ENCODE measurements around the gene FAM222B.

FAM222B gene

DNA sequence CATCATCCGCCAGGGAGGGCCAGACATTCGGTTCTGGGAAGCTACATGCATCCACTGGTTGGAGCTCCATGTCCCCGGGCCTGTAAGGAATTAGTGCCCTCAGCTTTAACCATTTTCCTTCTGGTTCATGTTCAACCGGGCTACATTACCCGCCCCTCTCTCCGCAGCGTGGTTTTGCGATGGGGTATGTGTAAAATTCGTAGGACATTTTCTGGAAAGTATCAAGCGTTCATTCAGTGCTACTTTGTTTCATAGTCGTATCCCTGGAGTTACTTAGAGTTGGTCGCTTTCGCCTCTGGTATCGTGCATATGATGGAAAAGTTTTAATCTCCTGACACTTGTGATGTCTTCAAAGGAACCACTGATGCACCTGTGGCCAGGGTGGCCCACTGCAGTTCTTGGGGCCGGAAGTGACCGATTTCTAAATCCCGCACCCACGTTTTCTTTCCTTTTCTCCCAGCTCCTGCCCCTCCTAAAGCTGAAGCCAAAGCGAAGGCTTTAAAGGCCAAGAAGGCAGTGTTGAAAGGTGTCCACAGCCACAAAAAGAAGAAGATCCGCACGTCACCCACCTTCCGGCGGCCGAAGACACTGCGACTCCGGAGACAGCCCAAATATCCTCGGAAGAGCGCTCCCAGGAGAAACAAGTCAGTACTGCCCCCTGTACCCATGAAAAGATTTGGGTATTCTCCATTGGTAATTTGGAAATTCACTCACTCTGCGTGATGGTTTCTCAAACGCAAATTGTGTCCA, 122.2 kb downstream of the FAM222B start:
- DNase-seq, result peak in 1 of 10 donors; percentile 11
- intact Hi-C loops (cut with DNase I), result no loop called here

DNA sequence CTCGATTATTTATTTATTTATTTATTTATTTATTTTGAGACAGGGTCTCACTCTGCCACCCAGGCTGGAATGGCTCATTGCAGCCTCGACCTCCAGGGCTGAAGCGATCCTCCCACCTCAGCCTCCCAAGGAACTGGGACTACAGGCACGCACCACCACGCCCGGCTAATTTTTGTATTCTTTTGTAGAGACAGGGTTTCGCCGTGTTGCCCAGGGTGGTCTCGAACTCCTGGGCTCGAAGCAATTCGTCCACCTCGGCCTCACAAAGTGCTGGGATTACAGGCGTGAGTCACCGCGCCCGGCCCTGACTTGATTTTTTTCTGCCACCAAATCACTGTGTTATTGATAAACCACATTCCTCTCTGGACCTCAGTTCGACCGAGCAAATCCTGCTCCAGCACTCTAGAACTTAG, 123.6 kb downstream of the FAM222B start:
- intact Hi-C loops (cut with DNase I), result loop anchor here (2.0 to 10.0 kb wide), 2 partner anchors 74 to 234 kb away; partner anchors contain the start of gene BLTP2
- DNase-seq, result no peak

DNA sequence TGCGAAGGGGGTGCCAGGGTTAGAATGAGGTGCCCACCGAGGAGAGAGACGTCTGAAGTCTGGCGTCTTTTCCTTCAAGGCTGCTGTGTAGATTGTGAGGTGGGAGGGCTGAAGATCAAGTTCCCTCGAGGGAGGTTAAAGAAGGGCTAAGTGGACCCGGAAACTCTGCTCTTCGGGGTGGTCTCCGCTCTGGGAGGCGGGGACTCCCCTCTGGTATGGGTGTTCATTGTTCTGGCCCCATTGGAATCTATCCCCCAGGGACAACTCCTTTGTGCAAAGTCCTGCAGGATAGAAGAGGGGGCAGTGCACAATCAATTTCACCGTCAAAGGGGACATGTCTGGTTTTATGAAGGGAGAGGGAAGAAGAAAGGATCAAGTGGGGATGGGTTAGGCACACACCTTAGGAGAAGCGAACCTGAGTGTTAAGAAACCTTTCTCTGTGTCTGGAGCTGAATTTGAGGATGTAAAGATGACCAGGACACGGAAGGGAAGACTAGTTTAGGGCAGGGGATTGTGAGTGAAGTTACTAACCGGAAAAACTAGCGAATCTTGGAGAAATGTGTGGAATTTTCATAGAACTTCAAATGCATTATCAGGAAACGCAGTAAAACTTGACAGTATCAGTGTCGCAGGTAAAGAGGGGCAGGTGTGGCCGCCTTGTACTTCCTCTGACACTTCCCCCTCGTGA, 124.1 kb downstream of the FAM222B start:
- intact Hi-C loops (cut with DNase I), result loop anchor here (2.0 to 10.0 kb wide), 2 partner anchors 74 to 234 kb away; partner anchors contain the start of gene BLTP2

DNA sequence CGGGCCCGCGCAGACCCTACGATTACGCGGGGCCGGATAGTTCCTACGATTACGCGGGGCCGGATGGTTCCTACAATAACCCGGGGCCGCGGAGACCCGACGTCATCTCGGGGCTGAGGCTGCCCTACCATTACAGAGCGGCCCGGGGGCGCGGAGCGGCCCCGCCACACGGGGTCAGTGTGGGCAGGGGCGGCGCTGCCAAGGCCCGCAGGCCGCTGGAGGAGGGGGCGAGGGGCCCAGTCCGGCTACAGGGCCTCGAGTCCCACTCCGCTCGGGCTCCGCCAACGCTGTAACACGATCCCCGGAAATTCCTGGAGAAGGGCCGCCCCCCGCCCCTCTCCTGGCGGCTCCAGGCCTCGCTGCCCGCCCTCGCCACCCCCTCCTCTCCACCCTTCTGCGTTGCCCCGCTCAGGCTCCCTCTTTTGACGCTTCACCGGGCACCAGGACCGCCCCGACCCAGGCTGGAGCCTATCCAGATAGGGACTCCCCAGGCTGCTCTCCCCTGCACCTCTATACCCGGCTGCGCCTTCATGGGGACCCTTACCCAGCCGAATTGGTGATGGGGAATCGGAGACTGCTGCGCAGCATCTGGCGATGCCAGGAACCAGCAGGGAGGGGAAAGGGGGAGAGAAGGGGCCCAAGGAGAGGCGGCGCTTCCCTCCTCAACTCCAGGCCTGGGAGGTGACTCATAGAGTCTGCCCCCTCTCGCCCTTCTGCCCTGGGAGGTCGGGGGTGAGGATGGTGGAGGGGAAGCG, 124.8 kb downstream of the FAM222B start, which contains the start of gene RAB34:
TSS of gene RAB34 (minus strand) at position 291 of the 755 bp plus-strand sequence. CDS start 602 bp downstream, outside the sequence.
- peak in 4 of 10 donors; percentile 22 to 76 (median 44) for DNase-seq
- intact Hi-C loops (cut with DNase I), result loop anchor here (2.0 to 10.0 kb wide), 2 partner anchors 73 to 235 kb away; partner anchors contain the start of gene BLTP2

More for the DNA sequence above, 124.1 kb downstream of the FAM222B start:
- DNase-seq, result no peak

DNA sequence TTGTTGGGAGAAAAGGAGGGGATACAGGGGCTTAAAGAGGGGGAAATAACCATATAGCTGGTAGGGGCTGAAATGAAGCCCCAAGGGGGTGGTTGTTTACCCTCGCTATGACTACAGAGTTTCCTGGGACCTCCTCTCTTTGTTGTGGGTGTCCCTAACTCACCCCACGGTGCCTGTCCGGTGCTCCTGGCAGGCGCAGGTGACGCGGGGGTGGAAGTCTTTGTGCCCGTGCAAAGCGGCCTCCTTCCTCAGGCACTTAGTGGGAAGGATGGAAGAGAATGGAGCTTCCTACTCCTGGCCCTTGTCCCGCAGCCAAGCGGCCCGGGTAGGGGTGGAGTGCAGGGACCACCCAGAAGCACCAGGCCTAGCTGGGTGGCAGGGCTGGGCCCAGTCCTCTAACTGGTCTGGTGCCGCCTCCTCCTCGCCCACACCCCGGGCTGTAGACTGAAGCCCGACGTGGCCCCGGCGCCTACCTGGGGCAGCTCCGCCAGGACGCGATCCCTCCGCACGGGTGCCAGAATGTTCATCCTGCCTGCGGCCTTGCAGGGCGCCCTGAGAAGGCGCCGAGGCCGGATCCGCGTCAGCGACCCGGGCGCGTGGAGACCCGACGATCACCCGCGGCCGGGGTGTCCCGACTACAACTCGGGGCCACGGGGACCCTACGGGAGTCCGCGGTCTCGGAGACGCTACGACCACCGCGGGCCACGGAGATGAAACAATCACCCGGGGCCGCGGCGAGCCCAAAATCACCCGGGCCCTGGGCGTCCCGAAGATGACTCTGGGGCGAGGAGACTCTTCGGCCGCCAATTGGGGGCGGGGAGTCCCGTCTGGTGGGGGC, 125.6 kb downstream of the FAM222B start:
- intact Hi-C loops (cut with DNase I), result loop anchor here (10.0 kb wide), 1 partner anchor 72 kb away; the partner anchor contains the start of gene BLTP2
- peak in 1 of 10 donors; percentile 64 for DNase-seq

DNA sequence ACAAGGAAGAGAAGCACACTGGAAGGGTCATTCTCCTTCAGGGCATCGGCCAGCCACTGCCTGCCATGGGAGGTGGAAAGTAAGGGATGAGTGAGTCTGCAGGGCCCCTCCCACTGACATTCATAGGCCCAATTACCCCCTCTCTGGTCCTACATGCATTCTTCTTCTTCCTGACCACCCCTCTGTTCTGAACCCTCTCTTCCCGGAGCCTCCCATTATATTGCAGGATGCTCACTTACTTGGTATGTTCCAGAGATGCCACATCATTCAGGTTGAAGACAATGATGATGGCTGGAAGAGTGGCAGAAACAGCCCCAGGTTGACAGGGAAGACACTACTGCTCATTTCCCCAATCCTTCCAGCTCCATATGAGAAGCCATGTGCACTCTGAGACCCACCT, 127.4 kb downstream of the FAM222B start:
- intact Hi-C loops (cut with DNase I), result loop anchor here (10.0 kb wide), 1 partner anchor 70 kb away; the partner anchor contains the start of gene BLTP2
- DNase-seq, result peak in 1 of 10 donors; percentile 3

DNA sequence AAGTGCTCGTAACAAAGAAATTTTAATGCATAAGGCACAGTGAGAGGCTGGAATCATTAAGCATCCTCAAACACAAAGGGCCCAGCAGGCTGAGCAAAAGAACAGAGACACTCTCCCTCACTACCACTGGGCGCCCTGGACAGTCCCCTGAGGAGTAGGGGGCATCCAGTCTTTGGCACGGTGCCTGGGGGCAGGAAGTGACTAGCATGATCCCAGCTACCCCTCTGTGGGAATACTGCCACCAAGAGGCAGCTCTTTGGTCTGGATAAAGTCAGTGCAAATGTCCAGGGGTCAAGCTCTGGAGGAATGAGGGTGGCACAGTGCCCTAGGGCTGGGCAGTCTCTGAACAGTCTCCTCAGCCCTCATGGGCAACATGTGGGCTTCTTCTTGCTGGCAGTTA, 128.3 kb downstream of the FAM222B start:
- DNase-seq, result peak in 1 of 10 donors; percentile 47
- intact Hi-C loops (cut with DNase I), result loop anchor here (10.0 kb wide), 1 partner anchor 69 kb away; the partner anchor contains the start of gene BLTP2

DNA sequence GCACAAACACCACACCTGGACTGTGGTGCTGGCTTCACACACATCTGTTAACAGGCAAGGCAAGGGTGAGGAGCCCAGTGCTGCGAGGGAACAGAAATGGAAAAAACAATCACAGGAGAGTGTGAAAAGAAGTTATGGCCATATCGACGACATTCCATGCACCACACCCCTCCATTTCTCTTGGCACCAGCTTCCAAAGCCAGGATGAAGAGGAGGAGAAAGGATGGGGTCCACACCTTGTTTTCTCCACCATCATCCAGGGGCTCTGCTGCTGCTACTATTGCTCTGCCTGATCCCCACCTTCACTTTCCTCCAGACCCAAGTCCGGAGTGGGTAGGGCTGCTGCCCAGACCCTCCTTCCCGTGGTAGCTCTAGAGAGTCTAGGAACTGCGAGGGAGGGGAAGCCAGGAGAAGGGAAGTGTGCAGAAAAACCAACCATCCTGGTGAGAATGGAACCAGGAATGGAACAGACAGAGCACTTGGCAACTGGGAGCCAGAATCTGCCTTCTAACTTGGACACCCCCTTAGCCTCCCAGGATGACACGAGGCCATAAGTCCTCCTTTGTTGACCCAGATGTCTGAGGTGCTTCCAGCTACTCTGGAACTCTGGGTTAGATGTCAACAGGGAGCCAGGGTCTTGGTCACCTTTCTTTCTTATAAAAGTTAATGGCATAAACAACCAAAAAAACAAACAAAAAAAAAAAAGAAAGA, 129.7 kb downstream of the FAM222B start:
- DNase-seq, result peak in 2 of 10 donors; percentile 22
- intact Hi-C loops (cut with DNase I), result loop anchor here (10.0 kb wide), 1 partner anchor 68 kb away; the partner anchor contains the start of gene BLTP2

DNA sequence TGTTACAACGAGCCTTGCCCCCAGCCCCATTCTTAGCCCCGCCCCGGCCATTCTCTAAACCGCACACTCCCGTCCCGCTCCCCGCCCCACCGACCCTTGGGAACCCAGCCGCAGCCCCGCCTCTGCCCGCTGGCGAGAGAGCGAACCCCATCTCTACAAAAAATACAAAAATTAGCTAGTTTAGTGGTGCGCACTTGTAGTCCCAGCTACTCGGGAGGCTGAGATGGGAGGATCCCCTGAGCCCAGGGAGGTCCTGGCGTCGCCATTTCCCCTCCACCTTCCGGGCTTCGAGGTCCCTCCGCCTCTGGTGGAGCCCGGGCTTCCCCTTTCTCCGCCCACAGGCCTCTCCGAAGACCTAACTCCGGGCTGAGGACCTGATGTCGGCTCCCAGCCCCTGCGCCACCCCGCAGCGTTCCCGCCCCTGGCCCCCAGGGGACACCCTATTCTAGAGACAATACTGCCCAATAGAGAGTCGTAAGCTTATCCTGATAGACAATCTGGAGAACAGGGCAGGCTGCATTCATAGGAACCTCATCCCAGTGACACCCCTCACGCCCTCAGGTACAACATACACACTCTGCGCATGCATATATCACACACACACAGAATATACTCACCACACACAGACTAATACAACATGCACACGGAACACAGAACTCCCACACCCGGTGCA, 130.4 kb downstream of the FAM222B start:
- intact Hi-C loops (cut with DNase I), result loop anchor here (10.0 kb wide), 1 partner anchor 67 kb away; the partner anchor contains the start of gene BLTP2

DNA sequence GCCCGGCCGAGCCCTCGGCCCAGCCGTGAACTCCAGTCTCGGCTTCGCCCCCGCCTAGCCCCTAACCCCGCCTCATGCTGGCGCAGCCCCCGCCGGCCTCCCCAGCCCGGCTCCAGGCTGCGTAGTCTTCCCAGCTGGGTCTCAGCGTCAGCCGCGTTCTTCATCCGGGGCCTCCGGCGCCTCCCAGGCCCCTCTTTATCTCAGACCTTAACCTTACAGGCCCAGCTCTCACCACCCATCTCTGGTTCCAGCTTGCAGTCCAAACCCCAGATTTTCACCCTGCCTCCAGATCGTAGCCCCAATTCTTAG, 130.9 kb downstream of the FAM222B start, which contains the start of gene PROCA1:
TSS of gene PROCA1 (minus strand) at position 166 of the 309 bp plus-strand sequence. CDS start 228 bp downstream, outside the sequence.
- intact Hi-C loops (cut with DNase I), result loop anchor here (10.0 kb wide), 1 partner anchor 67 kb away; the partner anchor contains the start of gene BLTP2
- no peak for DNase-seq

More for the DNA sequence above, 130.4 kb downstream of the FAM222B start:
- DNase-seq, result peak in 2 of 10 donors; percentile 67 to 86

DNA sequence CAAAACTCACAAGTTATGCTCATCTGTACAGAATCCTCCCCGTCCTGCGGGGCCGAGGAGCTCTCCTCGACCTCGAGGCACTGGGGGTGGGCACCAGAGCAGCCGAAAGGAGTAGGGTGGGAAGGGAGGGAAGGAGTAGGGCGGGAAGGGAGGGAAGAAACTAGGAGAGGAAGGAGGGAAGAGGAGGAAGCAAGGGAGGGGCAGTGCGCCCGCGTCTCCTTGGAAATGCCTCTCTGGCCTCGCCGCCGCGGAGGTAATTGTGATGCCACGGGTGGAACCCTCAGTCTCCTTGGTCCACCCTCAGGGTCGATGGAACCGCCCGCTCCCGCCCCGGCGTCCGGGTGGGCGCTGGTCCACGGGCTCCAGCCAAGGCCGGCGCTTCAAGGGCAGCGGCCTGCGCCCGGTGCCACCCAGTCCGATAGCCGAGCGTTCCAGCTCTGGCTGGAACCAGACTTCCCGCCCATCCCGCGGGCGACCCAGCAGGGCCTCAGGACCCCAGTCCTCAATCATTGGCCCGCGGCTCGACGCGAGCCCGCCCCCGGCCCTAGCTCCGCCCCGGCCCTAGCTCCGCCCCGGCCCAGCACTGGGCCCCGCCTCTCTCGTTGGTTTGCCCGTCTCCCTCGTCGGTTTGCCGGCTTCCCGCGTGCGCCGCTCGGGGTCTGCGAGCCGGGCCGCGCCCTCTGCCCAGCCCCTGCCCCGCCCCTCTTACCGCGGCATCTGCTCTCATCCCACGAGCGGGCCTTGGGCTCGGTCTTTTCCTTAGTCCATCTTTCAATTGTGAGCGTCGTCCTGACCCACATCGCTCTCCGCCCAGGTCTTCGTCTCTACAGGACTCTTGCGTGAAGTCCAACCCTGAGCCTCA, 131.5 kb downstream of the FAM222B start:
- DNase-seq, result peak; percentile 75 to 98 (median 85)

DNA sequence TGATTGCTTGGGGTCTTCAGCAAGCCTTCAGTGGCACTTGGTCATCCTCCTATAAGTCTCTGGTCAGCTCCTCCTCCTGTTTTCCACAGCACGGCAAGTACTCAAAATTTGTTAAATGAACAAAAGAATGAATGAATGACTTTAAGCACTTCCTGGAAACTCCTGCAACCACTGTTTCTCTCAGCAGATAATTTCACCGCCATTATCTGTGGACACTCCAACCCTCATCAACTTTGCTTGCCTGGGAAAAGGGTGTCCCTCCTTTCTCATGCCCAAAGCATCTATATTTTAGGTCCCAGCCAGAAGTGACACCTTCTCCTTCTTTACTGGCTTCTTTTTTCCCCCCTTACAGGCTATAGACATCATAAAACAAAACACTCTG, 135.3 kb downstream of the FAM222B start:
- no peak for DNase-seq
- intact Hi-C loops (cut with DNase I), result no loop called here

More for the DNA sequence above, 131.5 kb downstream of the FAM222B start:
- intact Hi-C loops (cut with DNase I), result loop anchor here (10.0 kb wide), 1 partner anchor 66 kb away; the partner anchor contains the start of gene BLTP2

DNA sequence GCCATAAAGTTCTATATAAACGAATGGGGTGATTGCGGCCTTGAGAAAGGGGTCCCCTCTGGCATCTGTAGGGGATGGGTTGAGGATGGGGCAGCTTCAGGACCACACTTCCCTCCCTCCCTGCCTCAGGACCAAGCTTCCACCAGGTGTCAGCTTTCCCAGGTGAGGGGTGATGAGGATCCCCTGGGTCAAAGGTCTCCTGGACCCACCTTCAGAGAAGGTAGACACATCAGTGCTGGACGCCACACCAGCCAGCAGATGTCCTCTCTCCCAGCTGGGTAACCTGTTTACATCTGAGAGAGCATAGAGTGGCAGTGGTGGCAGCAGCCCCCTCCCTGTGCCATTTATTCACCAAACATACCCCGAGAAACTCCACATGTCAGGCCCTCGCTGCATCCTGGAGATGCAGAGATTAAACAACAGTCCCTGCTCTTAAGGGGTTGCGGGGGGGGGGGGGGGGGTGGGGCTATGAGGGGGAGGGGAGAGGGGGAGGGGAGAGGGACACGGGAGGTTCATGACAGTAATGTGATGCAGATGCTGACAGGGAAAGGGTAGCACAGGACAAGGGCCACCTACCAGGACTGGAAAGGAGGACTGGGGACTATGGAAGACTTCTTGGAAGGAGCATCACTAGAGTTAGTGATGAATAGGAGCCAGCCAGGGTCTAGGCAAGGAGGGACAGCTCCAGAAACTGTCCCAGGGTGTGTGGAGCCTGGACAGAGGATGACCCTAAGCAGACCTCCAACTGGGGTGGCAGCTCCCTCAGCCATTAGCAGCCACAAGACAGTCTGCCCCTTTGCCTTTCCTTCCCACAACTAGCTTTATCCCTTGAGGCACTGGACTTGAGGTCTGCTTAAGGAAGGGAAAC, 135.9 kb downstream of the FAM222B start:
- intact Hi-C loops (cut with DNase I), result no loop called here
- DNase-seq, result peak in 2 of 10 donors; percentile 13 to 42

Data from posterior cingulate gyrus (tissue), 11 donors.